GM19193 (cell line): ENCODE measurements around the gene LRMDA.

ENCODE experiments used
- POLR2A ChIP-seq: IDR thresholded peaks from 4 replicates; pipeline ENCODE4 v1.6.1; 2011; ENCODE audit not compliant: insufficient read depth, insufficient read length; ENCODE audit errors: extremely low read depth

The LRMDA gene

GRCh38 chr10:75565286-75566251, 134.1 kb downstream of the LRMDA start:
- no peak for TF ChIP-seq POLR2A

- no peak for TF ChIP-seq POLR2A
Measured at GRCh38 chr10:75568450-75569130, 137.2 kb downstream of the LRMDA start.

- no peak for TF ChIP-seq POLR2A
Measured at GRCh38 chr10:75569506-75569905, 138.1 kb downstream of the LRMDA start.

GRCh38 chr10:75572478-75572877, 141.1 kb downstream of the LRMDA start:
- TF ChIP-seq POLR2A, result no peak

GRCh38 chr10:75575940-75576339, 144.5 kb downstream of the LRMDA start:
- TF ChIP-seq POLR2A, result no peak

GRCh38 chr10:75582102-75582501, 150.7 kb downstream of the LRMDA start:
- TF ChIP-seq POLR2A, result no peak

- TF ChIP-seq POLR2A, result no peak
Measured at GRCh38 chr10:75585294-75585693, 153.9 kb downstream of the LRMDA start.

GRCh38 chr10:75586814-75587213, 155.4 kb downstream of the LRMDA start:
- no peak for TF ChIP-seq POLR2A

GRCh38 chr10:75588031-75588430, 156.6 kb downstream of the LRMDA start:
- no peak for TF ChIP-seq POLR2A

GRCh38 chr10:75589895-75590654, 158.7 kb downstream of the LRMDA start:
- TF ChIP-seq POLR2A, result no peak

- no peak for TF ChIP-seq POLR2A
Measured at GRCh38 chr10:75592151-75592787, 160.8 kb downstream of the LRMDA start.

- TF ChIP-seq POLR2A, result no peak
Measured at GRCh38 chr10:75592791-75593643, 161.6 kb downstream of the LRMDA start.

GRCh38 chr10:75593692-75594556, 162.5 kb downstream of the LRMDA start:
- TF ChIP-seq POLR2A, result no peak
